HG02938 (cell line): ENCODE measurements around the gene CDH2.

Source experiments
- ATAC-seq: cut with Tn5 transposase; IDR thresholded peaks from one replicate; pipeline ENCODE4 v1.9.1; 2021; ENCODE audit warnings: mild to moderate bottlenecking, moderate library complexity; ENCODE audit not compliant: unreplicated experiment

Gene CDH2

GRCh38 chr18:28171837-28172236, 5.1 kb downstream of the CDH2 start:
- no peak for ATAC-seq

GRCh38 chr18:28168725-28169124, 8.2 kb downstream of the CDH2 start:
- ATAC-seq, result no peak

DNA sequence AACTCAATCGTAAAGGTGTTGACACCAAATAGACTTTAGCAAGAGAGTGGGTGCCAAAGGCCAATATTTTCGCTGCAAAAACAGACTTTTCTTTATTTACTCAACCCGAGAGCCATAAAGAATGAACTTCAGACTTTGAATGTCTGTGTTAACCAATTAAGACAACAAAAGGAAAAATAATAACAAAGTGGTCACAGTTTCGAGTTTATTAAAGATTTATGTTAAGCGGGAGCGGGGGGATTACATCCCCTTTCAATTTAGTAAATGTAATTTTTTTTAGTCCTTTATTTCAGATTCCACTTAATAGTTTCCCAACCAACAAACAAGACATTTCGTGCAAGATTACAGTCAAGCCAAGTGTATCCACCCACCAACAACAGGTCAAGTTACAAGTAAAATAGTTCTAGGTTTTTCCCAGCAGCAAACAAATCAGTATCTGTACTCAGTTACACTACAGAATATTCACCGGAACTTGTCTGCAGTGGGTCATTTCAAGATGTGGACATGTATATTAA, 9.0 kb downstream of the CDH2 start:
- no peak for ATAC-seq

DNA sequence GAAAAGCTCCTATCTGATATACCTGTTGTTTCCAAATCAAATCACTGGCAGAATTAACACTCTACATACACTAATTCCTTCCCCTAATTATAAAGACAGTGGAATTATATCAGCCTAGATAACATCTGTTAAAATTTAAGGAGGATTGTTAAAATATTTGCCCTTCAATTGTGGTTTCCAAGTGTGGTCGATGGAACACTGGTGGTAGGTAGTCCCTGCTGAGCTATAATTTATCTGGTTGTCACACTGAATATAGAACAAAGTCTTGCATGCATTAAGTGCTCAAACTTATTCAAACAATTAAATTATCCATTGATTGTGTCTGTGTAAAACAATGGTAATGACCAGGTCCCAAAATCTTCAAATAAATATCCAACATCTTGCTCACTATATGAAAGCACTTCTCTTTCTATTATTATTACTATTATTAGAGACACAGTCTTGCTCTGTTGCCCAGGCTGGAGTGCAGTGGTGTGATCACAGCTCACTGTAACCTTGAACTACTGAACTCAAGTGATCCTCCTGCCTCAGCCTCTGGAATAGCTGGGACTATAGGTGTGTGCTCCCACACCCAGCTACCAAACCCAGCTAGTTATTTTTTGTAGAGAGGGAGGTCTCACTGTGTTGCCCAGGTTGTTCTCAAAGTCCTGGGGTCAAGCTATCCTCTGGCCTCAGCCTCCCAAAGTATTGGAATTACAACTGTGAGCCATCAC, 12.0 kb downstream of the CDH2 start:
- ATAC-seq, result no peak

DNA sequence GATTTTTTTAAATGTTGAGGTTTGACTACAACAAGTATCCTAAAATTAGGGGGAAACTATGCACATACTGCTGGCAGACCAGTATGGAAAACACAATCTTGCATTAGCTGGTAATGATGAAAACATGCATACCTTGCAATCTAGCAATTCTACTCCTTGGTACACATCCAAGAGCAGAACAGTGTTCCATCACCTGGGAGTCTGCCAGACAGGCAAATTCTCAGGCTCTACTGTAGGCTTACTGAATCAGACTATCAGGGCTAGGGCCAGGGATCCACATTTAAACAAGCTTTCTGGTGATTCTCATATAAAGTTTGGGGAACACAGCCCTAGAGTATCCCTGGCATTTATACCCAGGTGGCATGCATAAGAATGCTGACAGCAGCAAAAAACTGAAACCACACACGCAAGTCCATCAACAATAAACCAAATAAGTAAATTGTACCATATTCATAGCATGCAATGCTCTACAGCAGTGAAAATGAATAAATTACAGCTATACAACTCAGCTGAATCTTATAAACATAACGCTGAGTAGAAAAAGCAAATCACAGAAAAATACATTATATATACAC, 13.6 kb downstream of the CDH2 start:
- no peak for ATAC-seq

DNA sequence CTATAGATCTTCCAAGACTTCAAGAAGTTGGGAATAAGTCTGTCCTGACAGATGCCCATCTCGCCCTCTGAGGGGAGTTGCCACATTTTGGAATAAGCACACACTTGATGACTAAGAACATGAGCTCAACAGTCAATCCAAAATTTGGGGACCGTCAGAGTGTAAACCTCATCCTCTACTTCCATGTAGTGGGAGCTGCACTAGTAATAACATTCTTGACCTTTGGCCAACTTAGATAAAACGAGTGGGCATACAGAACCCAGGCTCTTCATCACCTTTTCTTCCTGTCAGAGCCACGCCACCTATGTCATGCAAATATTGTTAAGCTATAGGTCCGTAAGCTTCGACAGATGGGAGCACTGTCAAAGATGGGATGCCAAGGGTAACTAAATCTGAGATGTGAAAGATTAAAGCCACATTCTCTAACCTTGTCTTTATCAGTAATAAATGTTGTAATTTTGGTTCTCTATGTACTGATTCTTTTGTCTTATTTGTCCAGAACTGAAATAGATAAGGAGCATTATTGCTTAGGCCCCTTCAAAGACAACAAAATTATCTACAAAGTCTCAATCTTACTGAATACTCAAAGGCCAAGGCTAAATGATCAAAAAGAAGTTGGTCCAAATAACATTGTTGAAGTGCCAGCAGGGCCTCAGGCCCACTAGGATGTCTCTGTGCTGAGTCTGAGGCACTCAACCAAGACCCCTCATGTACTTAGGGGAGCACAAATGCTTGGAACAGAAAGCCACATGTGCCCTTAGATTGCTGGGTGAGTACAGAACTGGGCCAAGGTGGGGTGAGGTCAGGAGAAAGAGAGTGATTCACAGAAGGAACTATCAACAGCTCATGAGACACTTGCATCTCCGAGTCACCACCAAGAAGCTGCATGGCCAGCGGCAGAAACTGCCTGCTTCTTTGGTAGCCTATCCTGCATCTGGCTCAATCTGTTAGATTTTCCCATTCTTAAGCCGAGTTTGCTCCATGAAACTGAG, 15.0 kb downstream of the CDH2 start:
- no peak for ATAC-seq

GRCh38 chr18:28159055-28159454, 17.9 kb downstream of the CDH2 start:
- no peak for ATAC-seq

GRCh38 chr18:28158083-28158581, 18.8 kb downstream of the CDH2 start:
- ATAC-seq, result no peak

GRCh38 chr18:28153485-28154065, 23.4 kb downstream of the CDH2 start:
- ATAC-seq, result no peak

GRCh38 chr18:28152754-28153153, 24.2 kb downstream of the CDH2 start:
- ATAC-seq, result no peak

DNA sequence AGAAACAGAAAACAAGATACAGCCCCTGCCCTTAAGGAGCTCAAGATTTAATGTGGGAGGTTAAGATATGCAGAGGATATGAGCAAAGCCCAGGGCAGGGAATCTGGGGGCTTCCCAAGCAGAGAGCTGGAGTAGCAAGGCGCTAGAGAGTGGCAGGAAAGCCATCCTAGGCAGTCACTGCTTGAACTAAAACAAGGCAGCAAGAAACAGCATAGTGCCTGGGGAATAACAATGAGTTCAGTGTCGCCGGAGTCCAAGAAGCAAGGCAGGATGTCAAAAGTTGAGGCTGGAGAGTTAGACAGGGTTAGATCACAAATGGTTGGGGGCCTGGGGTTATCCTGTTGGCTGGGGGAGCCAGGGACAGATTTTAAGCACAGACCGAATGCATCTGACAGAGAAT, 24.6 kb downstream of the CDH2 start:
- no peak for ATAC-seq

- ATAC-seq, result no peak
These were observed 25.5 kb downstream of the CDH2 start for GRCh38 chr18:28151434-28151833.

- no peak for ATAC-seq
These were observed 26.0 kb downstream of the CDH2 start for GRCh38 chr18:28150925-28151324.

- ATAC-seq, result no peak
These were observed 27.0 kb downstream of the CDH2 start for GRCh38 chr18:28149810-28150420.

- no peak for ATAC-seq
These were observed 29.2 kb downstream of the CDH2 start for GRCh38 chr18:28147674-28148171.

- no peak for ATAC-seq
These were observed 33.2 kb downstream of the CDH2 start for GRCh38 chr18:28143725-28144124.

DNA sequence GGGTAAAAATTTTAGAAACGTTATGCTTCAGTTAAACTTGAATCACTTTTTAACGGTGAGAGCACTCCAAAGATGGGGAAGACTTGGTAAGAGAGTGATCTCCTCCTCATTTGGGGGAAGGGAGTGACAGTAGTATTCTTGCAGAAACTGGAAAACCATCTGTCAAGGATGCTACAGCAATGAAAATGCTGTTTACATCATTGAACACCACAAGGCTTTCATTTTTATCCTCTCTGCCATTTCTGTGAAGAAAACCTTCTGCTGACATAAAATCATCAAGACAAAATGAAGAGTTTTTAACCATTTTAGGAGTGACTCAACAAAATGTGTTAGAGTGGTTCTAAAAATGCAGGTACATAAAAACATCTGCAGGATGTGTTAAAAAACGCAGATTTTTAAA, 38.1 kb downstream of the CDH2 start:
- ATAC-seq, result no peak

DNA sequence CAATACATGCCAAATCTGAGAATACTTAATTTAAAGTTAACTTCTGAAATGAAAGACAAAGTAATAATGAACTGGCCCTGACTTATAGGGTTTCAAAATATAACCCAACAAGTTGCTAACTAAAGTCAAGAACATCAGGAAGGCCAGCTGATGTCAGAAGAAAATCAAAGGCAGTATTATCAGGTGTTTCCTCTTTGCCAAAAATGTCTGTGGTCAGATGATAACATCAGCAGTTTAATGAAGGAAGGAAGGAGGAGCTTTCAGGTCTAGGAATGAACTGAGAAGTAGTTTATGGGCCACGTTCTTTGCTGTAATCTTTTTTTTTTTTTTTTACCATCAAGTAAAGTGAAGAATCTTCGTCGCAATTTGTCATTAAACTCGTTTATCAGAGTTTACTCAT, 40.9 kb downstream of the CDH2 start:
- ATAC-seq, result no peak

DNA sequence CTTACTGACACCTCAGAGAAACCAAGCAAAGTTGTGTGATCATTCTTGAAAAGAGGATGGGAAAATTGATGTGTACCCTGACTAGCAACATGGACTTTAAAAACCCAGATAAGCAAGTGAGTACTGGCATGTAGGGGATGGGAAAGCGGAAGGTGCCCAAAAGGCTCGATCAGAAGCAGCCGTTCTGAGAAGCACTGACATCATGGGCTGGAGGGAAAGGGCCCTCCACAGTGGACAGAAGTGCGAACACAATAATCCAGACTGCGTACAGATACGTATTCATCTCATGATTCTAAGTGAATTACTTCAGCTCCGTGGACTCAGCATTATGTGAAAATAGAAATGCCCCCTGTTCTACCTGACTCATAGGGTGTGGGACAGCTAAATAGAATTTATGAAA, 42.2 kb downstream of the CDH2 start:
- no peak for ATAC-seq

DNA sequence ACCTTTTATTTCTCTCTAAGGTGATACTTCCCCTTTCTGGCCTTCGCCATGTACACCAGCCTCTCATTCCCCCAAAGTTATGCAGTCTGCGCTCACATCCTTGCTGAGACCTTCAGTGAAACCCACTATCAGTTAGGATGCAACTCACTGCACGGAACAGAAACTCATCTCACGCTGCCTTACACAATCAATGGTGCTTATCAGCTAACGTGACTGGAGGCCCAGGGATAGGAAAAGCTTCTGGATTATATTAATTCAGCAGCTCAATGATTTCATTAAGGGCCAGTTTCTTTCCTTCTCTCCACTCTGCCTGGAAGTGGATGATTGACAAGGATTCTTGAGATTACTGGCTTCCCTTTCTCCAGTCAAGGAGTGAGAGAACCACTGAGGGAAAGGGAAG, 44.8 kb downstream of the CDH2 start:
- no peak for ATAC-seq

DNA sequence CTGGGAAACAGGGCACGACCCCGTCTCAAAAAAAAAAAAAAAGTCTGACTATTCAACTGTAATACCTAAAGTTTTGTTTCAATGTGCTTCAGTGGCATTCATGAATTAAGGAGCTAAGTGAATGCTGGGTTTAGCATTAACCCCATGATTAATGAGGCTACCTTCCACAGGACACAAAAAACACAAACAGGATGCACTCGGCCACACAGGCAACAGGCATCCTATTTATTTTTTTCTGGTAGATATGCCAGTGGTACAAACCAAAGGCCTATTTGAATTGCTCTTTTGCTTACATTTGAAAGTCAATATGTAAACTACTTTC, 48.3 kb downstream of the CDH2 start:
- no peak for ATAC-seq
